Measurements from ENCODE around the gene CACNA1C.

DNA sequence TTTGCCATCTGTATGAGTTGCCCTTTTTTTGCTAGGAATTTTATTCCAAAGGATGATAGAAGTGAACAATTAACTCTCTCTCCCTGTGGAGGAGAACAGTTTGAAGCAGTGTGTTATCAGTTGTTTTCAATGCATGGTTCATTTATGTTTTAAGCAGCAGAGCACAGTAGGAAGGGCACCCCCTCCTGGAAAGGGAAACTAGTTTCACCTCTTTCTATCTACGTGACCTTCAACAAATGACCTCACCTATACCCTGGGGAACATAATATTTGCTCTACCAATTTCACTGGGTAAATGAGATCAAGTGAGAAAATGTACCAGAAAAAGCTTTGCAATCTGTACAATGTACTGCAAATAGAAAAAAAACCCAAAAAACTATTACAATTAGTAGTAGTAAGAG, 43.2 kb upstream of the CACNA1C start:
- TF ChIP-seq, protein P1, sequence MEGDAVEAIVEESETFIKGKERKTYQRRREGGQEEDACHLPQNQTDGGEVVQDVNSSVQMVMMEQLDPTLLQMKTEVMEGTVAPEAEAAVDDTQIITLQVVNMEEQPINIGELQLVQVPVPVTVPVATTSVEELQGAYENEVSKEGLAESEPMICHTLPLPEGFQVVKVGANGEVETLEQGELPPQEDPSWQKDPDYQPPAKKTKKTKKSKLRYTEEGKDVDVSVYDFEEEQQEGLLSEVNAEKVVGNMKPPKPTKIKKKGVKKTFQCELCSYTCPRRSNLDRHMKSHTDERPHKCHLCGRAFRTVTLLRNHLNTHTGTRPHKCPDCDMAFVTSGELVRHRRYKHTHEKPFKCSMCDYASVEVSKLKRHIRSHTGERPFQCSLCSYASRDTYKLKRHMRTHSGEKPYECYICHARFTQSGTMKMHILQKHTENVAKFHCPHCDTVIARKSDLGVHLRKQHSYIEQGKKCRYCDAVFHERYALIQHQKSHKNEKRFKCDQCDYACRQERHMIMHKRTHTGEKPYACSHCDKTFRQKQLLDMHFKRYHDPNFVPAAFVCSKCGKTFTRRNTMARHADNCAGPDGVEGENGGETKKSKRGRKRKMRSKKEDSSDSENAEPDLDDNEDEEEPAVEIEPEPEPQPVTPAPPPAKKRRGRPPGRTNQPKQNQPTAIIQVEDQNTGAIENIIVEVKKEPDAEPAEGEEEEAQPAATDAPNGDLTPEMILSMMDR (IDR thresholded peaks at IDR 0.05), result no peak
- no peak for TF ChIP-seq POLR2A (IDR thresholded peaks at IDR 0.05)

Data from esophagus squamous epithelium (tissue), 4 donors.